Measurements from ENCODE around the gene NUP50. TPM values are rescaled to one million over a fixed set of nuclear protein-coding genes. Genes with fewer than 3 reads are reported as not detected.
A peak's percentile ranks its signal among the peaks of the same experiment; 100 is the strongest.
"Not testable (repeated sequence)": the region's sequence is repeated elsewhere in the genome, so short reads cannot be mapped to it uniquely, and the experiment has no call there.

NUP50 gene
- polyA plus RNA-seq, 6 donors from 2014 or later = 26.9 to 49.7 (median 39.1) TPM

DNA sequence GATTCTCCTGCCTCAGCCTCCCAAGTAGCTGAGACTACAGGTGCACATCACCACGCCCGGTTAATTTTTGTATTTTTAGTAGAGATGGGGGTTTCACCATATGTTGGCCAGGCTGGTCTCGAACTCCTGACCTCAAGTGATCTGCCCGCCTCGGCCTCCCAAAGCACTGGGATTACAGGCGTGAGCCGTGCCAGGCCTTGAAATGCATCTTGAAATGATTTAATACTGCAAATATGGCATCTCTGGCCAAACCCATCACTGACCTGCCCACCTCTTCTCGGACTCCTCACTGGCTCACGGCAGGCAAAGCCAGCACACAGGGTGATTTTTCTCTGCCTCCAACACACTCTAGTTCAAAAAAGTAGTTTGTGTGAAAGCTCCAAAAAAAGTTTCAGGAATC lies 28.0 kb downstream of the NUP50 start:
- ATAC-seq (ENCODE audit: low read depth in 2 of 2); DNase-seq; H3K4me1 Mint-ChIP-seq; H3K9me3 Mint-ChIP-seq; H3K27me3 Mint-ChIP-seq; H3K4me3 Mint-ChIP-seq; H3K36me3 Mint-ChIP-seq: not testable (repeated sequence)
- peak overlapping the region in 1 of 6 donors; percentile 63 for H3K27ac Mint-ChIP-seq

DNA sequence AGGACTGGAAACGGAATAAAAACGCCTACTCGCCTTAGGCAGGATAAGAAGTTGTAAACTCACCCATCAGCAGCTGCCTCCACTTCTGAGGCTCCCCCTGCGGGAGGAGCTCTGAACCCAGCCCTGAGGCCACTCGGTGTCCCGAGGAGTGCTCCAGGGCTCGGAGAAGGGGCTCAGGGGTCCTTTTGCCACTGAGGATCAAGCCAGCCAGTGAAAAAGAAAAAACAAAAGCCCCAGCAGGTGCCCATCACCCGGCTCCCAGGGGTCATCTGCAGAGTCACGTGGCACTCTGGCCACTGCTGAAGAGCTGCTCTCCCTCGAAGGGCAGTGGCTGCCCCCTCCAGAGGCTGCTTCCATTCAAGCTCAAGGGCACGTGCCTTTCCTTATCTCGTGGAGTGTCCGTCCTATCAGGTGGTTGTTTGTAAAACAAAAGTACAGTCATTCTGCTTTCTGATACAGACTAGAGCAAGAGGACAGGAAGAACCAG lies 29.0 kb downstream of the NUP50 start:
- ATAC-seq (ENCODE audit: low read depth in 2 of 2) (no peak), DNase-seq (no peak)
- Mint-ChIP-seq H3K4me1 (no peaks in the 10 kb centered on the region), H3K36me3 (peaks cover 0 to 1% of the 10 kb centered on the region in 2 donors), H3K9me3 (no peaks in the 10 kb centered on the region), H3K27ac (no peak overlapping the region), H3K27me3 (no peaks in the 10 kb centered on the region), H3K4me3 (no peak overlapping the region)

DNA sequence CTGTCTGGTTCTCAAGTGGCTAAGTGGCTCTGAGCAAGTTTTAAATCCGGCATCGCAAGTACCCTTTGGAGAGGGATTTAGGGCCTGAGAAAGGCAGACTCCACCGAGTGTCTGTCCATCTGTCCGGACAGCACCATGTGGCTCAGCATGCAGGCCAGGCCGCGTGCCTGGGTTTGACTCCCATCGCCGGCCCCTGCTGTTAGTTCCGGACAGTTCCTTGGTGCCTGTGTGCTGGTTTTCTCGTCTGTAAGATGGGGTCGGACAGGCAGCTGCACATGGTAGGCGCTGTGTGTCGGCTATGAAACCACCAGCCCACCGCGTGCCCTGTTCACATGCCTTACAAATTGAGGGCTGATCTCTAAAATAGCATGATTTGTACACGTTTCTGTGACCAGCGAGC lies 31.0 kb downstream of the NUP50 start:
- ATAC-seq (ENCODE audit: low read depth in 2 of 2) (no peak), DNase-seq (no peak)
- no peak overlapping the region for H3K27ac Mint-ChIP-seq
- H3K36me3 Mint-ChIP-seq = peaks cover 0 to 8% of the 10 kb centered on the region in 2 donors
- H3K9me3 Mint-ChIP-seq = no peaks in the 10 kb centered on the region
- no peaks in the 10 kb centered on the region for H3K27me3 Mint-ChIP-seq
- H3K4me3 Mint-ChIP-seq = no peak overlapping the region
- H3K4me1 Mint-ChIP-seq = peaks cover 0 to 5% (median 0%) of the 10 kb centered on the region in 3 donors

DNA sequence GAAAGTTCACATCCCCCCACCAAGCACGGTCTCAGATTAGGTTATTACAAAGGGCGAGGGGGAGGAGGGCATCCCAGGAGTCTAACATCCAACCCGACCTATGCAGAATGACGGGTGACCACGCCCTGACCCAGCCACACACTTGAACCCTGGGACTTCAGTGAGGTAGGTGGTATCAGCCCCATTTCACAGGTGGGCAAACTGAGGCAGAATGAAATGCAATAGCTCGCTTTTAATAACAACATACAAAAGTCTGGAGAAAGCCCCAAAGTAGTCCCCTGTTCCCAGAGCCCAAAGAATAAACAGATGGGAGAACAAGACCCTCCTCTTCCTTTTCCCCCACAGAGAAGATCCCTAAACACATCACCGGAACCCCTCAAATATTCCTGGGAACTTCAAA lies 31.9 kb downstream of the NUP50 start:
- no peak overlapping the region for H3K27ac Mint-ChIP-seq
- no peaks in the 10 kb centered on the region for H3K27me3 Mint-ChIP-seq
- H3K4me1 Mint-ChIP-seq = peaks cover 0 to 5% (median 0%) of the 10 kb centered on the region in 3 donors
- H3K4me3 Mint-ChIP-seq = no peak overlapping the region
- no peak for DNase-seq
- H3K9me3 Mint-ChIP-seq = no peaks in the 10 kb centered on the region
- ATAC-seq (ENCODE audit: low read depth in 2 of 2) = no peak
- H3K36me3 Mint-ChIP-seq = peaks cover 2 to 8% of the 10 kb centered on the region in 2 donors

DNA sequence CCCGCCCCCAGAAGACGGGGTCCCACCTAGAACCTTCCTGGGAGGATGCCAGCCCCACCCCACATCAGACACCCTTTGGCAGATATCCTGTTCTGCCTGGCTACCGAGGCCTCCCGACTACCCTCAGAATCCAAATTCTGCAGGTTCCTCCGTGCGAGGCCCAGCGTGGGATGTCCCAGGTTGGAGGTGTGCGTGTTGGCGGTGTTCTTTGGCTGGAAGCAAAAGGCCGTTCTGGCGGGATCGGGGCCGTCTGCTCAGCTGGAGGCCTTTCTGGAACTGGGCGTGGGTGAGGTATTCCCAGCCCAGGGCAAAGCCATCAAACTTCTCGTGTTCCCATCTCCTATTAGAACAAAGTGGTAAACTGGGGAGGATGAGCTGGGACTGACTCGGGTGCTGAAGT lies 32.6 kb downstream of the NUP50 start:
- DNase-seq (no peak), ATAC-seq (ENCODE audit: low read depth in 2 of 2) (no peak)
- Mint-ChIP-seq H3K36me3 (peaks cover 4 to 8% of the 10 kb centered on the region in 2 donors), H3K4me3 (no peak overlapping the region), H3K27ac (no peak overlapping the region), H3K4me1 (peaks cover 0 to 5% (median 0%) of the 10 kb centered on the region in 3 donors), H3K9me3 (no peaks in the 10 kb centered on the region), H3K27me3 (no peaks in the 10 kb centered on the region)

DNA sequence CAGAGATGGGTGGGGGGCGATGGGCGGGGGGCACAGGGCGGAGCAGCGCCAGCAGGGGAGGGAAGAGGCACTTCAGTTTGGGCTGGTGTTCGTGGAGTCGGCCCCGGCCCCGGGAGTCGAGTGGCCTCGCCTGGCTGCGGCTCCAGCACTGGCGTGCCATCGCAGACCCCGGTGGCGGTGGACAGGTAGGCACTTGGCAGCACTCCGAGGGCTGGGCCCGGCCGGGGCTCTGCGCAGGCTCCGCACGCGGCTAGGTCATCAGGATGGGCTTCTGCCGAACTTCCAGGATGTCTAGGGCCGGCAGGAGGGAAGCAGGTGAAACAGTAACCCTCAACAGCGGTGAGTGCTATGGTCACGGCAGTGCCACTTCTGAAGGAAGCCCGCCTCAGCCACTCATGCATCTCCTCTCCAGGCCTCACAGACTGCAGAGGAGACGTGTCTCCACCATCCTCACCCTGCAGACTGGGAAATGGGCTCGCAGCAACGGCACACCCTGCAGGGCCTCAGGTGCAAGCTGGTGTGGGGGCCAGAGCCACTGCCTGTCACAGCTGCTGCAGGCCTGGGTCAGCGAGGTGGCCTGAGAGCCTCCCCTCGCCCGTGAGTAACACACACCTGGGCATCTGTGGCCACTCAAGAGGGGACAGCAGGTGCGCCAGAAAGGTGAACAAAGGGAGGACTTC lies 33.3 kb downstream of the NUP50 start:
- DNase-seq = no peak
- Mint-ChIP-seq H3K4me1 (peaks cover 0 to 11% (median 0%) of the 10 kb centered on the region in 3 donors), H3K27me3 (no peaks in the 10 kb centered on the region), H3K4me3 (no peak overlapping the region), H3K27ac (no peak overlapping the region), H3K9me3 (no peaks in the 10 kb centered on the region), H3K36me3 (peaks cover 4 to 8% of the 10 kb centered on the region in 2 donors)
- no peak for ATAC-seq (ENCODE audit: low read depth in 2 of 2)

DNA sequence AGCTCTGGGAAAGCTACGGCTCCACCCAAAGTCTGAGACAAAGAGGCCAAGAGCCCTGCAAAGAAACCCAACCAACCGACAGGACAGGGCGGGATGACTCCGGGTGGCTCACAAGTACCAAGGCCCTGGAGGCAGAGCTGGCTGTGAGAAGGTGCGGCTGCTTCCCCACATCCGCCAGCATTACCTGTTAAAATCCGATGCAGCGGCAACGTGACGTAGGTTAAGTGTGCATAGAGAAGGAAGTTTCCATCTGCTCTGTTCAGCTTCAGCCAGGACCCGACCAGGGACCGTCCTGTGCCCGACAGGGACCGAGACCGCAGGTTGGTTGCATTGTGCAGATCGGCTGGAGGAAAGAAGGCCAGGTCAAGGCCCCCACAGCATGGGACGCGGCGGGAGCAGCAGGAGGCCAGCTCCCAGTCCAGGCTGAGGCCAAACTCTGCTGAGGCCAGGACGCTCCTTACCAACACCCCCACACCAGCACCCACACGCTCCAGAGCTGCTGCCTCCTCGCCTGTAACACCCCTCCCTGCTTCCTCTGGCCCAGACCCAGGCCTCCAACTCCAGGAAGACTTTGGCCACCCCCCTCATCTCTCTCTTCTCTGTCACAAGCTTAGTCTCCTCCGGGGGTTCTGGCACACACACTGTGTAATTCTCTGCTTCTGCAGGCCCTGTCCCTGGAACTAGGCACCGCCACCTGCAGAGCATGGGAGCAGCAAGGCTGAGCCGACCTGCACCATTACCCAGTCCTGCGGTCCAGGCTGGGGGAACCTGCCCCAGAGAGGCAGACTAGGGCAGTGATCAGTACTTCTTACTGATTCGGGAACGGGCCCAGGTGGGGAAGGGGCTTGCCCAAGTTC lies 34.1 kb downstream of the NUP50 start:
- no peak for DNase-seq
- Mint-ChIP-seq H3K4me3 (no peak overlapping the region), H3K36me3 (peaks cover 4 to 8% of the 10 kb centered on the region in 2 donors), H3K27ac (peak overlapping the region in 2 of 6 donors; percentile 37 to 66), H3K27me3 (no peaks in the 10 kb centered on the region), H3K4me1 (peaks cover 0 to 11% (median 0%) of the 10 kb centered on the region in 3 donors), H3K9me3 (no peaks in the 10 kb centered on the region)
- ATAC-seq (ENCODE audit: low read depth in 2 of 2) = no peak

DNA sequence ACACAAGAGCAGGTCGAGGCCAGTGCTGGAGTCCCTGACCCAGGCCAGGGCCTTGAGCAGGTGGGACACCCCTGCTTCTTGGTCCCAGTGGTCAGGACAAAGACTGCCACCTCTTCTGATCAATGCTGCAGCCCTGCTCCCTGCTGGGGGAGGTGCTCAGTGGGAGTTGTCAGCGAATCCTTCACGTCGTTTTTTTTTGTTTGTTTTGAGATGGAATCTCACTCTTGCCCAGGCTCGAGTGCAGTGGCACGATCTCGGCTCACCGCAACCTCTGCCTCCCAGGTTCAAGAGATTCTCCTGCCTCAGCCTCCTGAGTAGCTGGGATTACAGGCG lies 34.7 kb downstream of the NUP50 start:
- DNase-seq = no peak
- Mint-ChIP-seq H3K9me3 (no peaks in the 10 kb centered on the region), H3K4me1 (peaks cover 0 to 11% (median 0%) of the 10 kb centered on the region in 3 donors), H3K36me3 (peaks cover 4 to 8% of the 10 kb centered on the region in 2 donors), H3K27ac (no peak overlapping the region), H3K27me3 (no peaks in the 10 kb centered on the region), H3K4me3 (no peak overlapping the region)
- ATAC-seq (ENCODE audit: low read depth in 2 of 2) = no peak

DNA sequence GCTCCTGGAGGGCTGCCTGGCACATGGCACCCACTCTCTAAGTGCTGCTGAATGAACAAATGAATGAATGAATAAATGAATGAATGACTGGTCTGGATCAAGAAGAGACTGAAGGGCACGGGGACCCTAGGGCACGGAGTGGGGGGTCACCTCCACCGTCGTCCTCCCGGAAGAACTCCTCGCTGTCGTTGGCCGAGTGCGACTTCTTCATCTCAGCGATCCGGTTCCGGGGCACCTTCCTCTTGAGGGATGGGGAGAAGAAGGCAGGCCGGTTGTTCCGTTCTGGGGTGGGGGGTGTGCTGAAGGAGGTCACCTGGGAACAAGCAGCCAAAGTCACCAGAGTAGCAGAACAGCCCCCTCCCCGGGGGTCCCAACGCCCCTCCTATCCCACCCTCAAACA lies 36.0 kb downstream of the NUP50 start:
- H3K9me3 Mint-ChIP-seq = no peaks in the 10 kb centered on the region
- H3K27ac Mint-ChIP-seq = no peak overlapping the region
- ATAC-seq (ENCODE audit: low read depth in 2 of 2) (no peak), DNase-seq (no peak)
- H3K4me3 Mint-ChIP-seq = no peak overlapping the region
- peaks cover 4 to 8% of the 10 kb centered on the region in 2 donors for H3K36me3 Mint-ChIP-seq
- no peaks in the 10 kb centered on the region for H3K27me3 Mint-ChIP-seq
- peaks cover 0 to 11% (median 0%) of the 10 kb centered on the region in 3 donors for H3K4me1 Mint-ChIP-seq

DNA sequence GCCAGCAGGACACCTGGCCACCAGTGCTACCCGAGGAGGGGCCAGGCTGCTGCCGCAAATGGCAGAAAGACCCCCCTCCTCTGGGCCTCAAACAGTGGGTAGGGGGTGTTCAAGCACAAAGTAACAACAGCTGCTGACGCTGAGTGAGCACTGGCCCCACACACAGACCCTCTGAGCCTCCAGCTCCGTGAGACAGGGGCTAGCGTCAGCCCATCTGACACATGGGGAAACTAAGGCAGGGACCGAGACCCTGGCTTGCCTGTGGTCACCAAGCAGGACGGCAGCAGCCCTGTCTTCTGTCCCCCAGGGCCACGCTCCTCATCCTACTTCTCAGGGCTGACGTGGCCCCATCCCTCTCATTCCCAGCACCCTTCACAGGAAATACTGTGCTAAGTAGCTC lies 36.5 kb downstream of the NUP50 start:
- Mint-ChIP-seq H3K9me3 (no peaks in the 10 kb centered on the region), H3K27ac (peak overlapping the region in 2 of 6 donors; percentile 12 to 53), H3K27me3 (no peaks in the 10 kb centered on the region), H3K4me1 (peaks cover 0 to 11% (median 0%) of the 10 kb centered on the region in 3 donors), H3K4me3 (no peak overlapping the region), H3K36me3 (peaks cover 4 to 8% of the 10 kb centered on the region in 2 donors)
- ATAC-seq (ENCODE audit: low read depth in 2 of 2) = no peak
- no peak for DNase-seq

DNA sequence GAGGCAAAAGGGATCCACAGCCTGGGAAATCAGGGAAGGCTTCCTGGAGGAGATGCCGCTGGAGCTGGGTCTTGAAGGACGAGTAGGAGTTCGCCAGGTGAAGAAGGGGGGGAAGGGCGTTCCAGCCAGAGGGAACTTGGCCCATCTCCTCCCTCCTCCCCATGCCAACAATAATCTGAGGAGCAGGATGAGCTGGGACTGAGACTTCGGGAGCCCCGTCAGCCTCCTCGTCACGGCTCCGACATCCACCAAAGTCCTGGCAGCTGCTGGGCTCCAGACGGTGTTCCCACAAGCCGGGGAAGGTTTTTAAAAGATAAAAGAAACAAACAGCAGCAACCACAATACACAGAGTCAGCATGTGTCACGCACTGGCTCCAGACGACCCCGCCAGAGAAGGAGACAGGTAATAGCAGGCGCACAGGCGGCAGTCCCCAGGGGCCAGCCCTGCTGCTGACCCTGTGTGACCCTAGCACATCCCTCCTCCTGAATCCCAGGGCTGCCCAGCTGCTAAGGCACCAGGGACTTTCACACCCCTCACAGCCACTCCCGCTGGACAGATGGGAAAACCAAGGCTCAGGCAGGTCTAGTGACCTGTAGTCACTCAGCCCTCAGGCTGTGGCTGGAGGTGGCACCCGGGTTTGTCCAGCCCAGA lies 37.3 kb downstream of the NUP50 start:
- H3K27ac Mint-ChIP-seq = peak overlapping the region in 1 of 6 donors; percentile 43
- H3K4me3 Mint-ChIP-seq = no peak overlapping the region
- peaks cover 8% of the 10 kb centered on the region in 2 donors for H3K36me3 Mint-ChIP-seq
- H3K27me3 Mint-ChIP-seq = no peaks in the 10 kb centered on the region
- H3K9me3 Mint-ChIP-seq = no peaks in the 10 kb centered on the region
- peaks cover 0 to 11% (median 0%) of the 10 kb centered on the region in 3 donors for H3K4me1 Mint-ChIP-seq
- no peak for DNase-seq
- ATAC-seq (ENCODE audit: low read depth in 2 of 2) = no peak

DNA sequence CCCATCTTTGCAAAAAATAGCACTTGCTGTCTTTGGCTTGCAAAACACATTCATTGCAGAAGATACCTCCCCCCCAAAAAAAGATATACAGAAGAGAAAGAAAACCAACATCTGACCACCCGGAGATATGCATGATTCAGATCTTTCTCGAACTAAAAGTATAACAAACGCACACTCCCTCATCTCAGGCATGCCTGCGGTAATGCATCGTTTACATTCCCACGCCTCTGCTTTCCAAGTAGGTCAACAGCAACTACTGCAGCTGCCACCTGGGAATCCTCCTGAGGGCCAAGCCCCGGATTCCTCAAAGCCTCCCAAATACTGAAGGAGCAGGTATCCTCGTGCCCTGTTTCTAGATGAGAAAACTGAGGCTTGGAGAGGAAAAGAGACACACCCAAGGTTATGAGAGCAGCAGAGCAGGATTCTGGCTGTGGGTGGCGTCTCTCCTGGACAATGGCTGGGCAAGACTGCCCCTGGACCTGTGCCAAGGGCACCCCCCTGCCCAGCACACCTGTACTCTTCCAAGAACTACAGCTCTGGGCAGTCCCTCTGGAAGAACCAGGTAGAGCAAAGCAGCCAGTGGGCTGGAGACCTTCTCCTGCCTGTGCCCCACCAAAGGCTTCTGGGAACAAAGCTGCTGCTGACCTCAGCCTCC lies 38.1 kb downstream of the NUP50 start:
- Mint-ChIP-seq H3K4me3 (peak overlapping the region in 1 of 8 donors; percentile 7), H3K36me3 (peaks cover 8 to 12% of the 10 kb centered on the region in 2 donors), H3K9me3 (no peaks in the 10 kb centered on the region), H3K4me1 (peaks cover 0 to 11% (median 4%) of the 10 kb centered on the region in 3 donors), H3K27ac (no peak overlapping the region), H3K27me3 (no peaks in the 10 kb centered on the region)
- DNase-seq = no peak
- no peak for ATAC-seq (ENCODE audit: low read depth in 2 of 2)
